HPDE6-E6E7 (cell line): ENCODE results near the gene RHBDD1.
"Not testable (repeated sequence)": the region's sequence is repeated elsewhere in the genome, so short reads cannot be mapped to it uniquely, and the experiment has no call there.

Source experiments
- DNase-seq: peaks from one replicate; pipeline ENCODE4 v3.0.0; 2011; ENCODE audit warnings: missing footprints; ENCODE audit errors: extremely low spot score

RHBDD1 gene

GRCh38 chr2:226799976-226800940 is 35.6 kb upstream of the RHBDD1 start:
- no peak for DNase-seq

- DNase-seq: no peak
Observed at GRCh38 chr2:226800941-226801784, 34.7 kb upstream of the RHBDD1 start.

GRCh38 chr2:226802573-226802972 is 33.3 kb upstream of the RHBDD1 start:
- no peak for DNase-seq

GRCh38 chr2:226803410-226803809 is 32.4 kb upstream of the RHBDD1 start:
- DNase-seq: no peak

- no peak for DNase-seq
Observed at GRCh38 chr2:226813148-226813701, 22.6 kb upstream of the RHBDD1 start.

GRCh38 chr2:226818930-226819329 is 16.9 kb upstream of the RHBDD1 start:
- DNase-seq: no peak

- no peak for DNase-seq
Observed at GRCh38 chr2:226825056-226825455, 10.8 kb upstream of the RHBDD1 start.

- DNase-seq: no peak
Observed at GRCh38 chr2:226828191-226828590, 7.7 kb upstream of the RHBDD1 start.

- DNase-seq: no peak
Observed at GRCh38 chr2:226829721-226830631, 5.9 kb upstream of the RHBDD1 start.

GRCh38 chr2:226831266-226831665 is 4.6 kb upstream of the RHBDD1 start:
- DNase-seq: no peak

GRCh38 chr2:226832061-226832460 is 3.8 kb upstream of the RHBDD1 start:
- no peak for DNase-seq

- DNase-seq: not testable (repeated sequence)
Observed at GRCh38 chr2:226834880-226835279, 974 bp upstream of the RHBDD1 start.

- peak; percentile 44 for DNase-seq
Observed at GRCh38 chr2:226835420-226835795, 446 bp upstream of the RHBDD1 start.

GRCh38 chr2:226836548-226836885 is 663 bp downstream of the RHBDD1 start:
- peak; percentile 10 for DNase-seq

- DNase-seq: no peak
Observed at GRCh38 chr2:226837334-226837733, 1.5 kb downstream of the RHBDD1 start.

- no peak for DNase-seq
Observed at GRCh38 chr2:226837787-226838603, 2.1 kb downstream of the RHBDD1 start.

GRCh38 chr2:226838722-226839121 is 2.9 kb downstream of the RHBDD1 start:
- DNase-seq: no peak

GRCh38 chr2:226839161-226839560 is 3.3 kb downstream of the RHBDD1 start:
- no peak for DNase-seq

- DNase-seq: no peak
Observed at GRCh38 chr2:226839951-226840350, 4.1 kb downstream of the RHBDD1 start.

- not testable (repeated sequence) for DNase-seq
Observed at GRCh38 chr2:226843001-226843400, 7.1 kb downstream of the RHBDD1 start.
